GM19452 (cell line): ENCODE measurements around the gene MSTO1.
"Not testable (repeated sequence)": the region's sequence is repeated elsewhere in the genome, so short reads cannot be mapped to it uniquely, and the experiment has no call there.

Source experiments
- ATAC-seq: cut with Tn5 transposase; IDR thresholded peaks from one replicate; pipeline ENCODE4 v1.9.1; 2021; ENCODE audit not compliant: unreplicated experiment

MSTO1 gene

GRCh38 chr1:155613226-155613625 is 3.2 kb downstream of the MSTO1 start:
- not testable (repeated sequence) for ATAC-seq

- no peak for ATAC-seq
These were observed 12.2 kb downstream of the MSTO1 start for GRCh38 chr1:155622191-155622590.

GRCh38 chr1:155623357-155623756 is 13.3 kb downstream of the MSTO1 start:
- no peak for ATAC-seq

GRCh38 chr1:155626428-155626827 is 16.4 kb downstream of the MSTO1 start:
- ATAC-seq, result not testable (repeated sequence)

GRCh38 chr1:155636397-155637153 is 26.6 kb downstream of the MSTO1 start:
- ATAC-seq, result no peak

GRCh38 chr1:155640367-155640766 is 30.3 kb downstream of the MSTO1 start:
- ATAC-seq, result no peak

- not testable (repeated sequence) for ATAC-seq
These were observed 32.7 kb downstream of the MSTO1 start for GRCh38 chr1:155642559-155643180.

DNA sequence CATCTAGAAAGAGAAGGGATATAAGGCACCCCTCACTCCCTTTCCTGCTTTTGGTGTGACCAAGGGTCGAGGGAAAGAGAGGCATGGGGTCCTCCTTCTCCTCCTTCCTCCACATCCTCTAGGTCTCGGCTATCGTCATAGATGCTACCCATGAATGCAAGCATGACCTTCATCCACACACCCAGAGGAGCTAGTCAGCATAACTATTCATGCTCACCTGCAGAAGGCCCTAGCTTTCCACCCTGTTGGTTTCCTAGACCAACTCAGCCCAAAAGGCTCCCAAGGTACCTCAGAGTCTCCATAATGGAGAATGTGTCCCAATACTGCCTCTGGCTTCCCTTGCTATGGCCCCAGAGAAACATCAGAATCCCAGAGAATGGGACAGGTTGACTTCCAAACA is 33.2 kb downstream of the MSTO1 start:
- no peak for ATAC-seq

- ATAC-seq, result no peak
These were observed 35.1 kb downstream of the MSTO1 start for GRCh38 chr1:155645034-155645598.

GRCh38 chr1:155645648-155646047 is 35.6 kb downstream of the MSTO1 start:
- no peak for ATAC-seq

GRCh38 chr1:155646307-155646706 is 36.3 kb downstream of the MSTO1 start:
- no peak for ATAC-seq

- ATAC-seq, result no peak
These were observed 38.5 kb downstream of the MSTO1 start for GRCh38 chr1:155648207-155649147.

DNA sequence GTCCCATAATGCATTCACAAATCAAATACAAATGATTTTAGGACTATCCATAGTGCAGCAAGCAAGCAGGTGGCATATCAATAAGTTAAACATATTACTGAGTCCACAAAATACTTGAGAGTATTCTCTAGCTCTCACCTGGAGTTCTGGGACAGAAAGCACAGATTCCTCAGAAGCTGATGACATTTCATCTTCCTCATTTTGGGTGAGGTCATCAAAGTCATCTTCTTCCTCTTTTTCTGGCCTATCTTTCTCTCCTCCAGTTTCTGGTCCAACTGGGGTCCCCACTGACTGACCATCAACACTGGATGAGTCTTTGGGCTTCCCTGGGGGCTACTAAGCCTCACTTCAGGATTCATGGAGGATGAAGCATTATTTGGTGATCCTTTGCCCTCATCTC is 39.7 kb downstream of the MSTO1 start:
- ATAC-seq, result no peak

DNA sequence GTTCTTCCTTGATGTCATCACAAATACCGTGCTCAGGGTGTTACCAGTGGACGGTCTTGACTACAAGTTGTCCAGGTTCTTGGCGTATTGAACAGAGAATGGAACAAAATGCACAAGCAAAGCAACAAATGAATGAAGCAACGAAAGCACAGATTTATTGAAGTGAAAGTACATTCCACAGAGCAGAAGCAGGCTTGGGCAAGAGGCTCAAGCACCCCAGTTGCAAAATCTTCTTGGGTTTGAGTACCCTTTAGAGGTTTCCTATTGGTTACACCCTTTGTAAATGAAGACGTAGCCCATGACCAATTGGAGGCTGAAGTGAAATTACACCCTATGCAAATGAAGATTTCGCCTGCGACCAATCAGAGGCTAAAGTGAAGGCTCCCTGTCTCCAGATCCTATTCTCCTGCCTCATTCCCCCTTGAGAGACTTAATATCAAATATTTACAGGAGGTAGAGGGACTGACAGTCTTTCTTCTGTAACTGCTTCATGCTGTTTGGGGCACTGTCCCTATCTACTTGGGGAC is 40.3 kb downstream of the MSTO1 start:
- ATAC-seq, result no peak

DNA sequence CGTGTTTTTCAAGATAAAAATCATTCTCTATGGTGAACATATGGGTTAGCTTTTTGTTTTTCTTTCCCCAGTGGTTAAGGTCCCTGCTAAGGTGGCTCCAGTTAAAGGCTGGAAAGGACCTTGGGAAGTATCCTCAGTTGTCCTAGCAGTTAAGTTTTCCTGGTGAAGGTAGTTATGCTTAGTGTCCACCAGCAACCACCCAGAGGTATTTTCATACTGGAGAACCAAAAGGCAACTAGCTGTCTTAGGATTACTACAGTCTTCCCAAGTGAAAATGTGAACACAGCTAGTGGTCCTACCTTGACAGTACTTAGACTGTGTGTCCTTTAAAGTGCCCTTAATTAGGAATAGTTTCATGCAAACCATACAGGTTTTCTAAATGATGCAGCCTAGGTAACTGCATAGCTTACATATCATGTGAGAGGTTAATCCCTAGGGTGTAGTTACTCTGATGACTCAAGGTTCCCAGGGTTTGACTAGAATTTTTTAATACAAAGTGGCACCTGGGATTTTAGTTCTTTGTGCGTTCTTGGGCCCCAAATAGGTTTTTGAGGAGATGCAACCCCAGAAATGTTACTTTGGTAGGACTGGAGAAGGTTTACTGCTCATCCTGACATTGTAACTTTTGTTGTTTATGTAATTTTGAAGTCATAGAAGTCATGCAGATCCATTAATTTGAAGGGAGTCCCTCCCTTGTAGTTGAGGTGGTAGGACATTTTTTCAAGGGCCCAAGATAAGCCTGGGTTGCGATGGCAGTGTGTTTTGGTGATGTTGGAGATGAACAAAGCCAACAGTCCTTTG is 42.0 kb downstream of the MSTO1 start:
- no peak for ATAC-seq

DNA sequence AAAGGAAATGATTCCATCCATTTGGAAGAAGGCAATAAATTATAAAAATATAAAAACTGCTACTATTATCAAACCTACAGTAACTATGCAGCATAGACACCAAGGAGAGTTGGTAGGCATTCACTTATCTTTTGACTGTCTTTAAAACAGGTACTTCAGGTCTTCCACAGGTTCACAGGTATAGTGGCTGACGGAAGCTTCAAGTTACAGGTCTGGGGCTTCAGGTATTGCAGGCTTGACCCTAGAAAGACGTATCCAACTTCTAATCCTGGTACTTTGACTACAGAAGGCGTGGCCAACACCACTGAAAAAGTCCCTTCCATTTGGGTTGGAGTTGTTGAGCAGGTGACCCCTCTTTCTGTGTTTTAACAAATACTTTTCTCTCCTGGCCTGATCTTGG is 42.9 kb downstream of the MSTO1 start:
- no peak for ATAC-seq

DNA sequence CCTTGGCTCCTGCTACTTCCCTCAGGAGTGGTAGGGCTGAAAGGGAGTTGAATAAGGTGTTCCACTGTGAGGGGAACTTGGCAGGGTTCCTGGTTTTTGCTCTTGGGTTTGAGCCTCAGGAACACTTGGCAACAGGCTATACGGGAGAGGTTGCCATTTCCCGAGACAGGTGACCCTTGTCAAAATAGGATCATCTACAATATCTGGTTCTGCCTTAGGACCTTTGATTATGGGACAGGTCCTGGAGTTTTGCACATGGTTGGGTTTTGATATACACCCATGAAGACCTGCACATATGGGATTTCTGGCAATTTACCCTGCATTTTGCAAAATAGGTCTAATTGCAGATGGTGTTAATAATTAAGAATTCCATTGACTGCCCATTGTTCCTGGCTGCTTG is 47.4 kb downstream of the MSTO1 start:
- ATAC-seq, result no peak

GRCh38 chr1:155661239-155661638 is 51.2 kb downstream of the MSTO1 start:
- ATAC-seq, result not testable (repeated sequence)
